ENCODE results near the gene RUFY1.
"Not testable (repeated sequence)": the region's sequence is repeated elsewhere in the genome, so short reads cannot be mapped to it uniquely, and the experiment has no call there.

The RUFY1 gene

DNA sequence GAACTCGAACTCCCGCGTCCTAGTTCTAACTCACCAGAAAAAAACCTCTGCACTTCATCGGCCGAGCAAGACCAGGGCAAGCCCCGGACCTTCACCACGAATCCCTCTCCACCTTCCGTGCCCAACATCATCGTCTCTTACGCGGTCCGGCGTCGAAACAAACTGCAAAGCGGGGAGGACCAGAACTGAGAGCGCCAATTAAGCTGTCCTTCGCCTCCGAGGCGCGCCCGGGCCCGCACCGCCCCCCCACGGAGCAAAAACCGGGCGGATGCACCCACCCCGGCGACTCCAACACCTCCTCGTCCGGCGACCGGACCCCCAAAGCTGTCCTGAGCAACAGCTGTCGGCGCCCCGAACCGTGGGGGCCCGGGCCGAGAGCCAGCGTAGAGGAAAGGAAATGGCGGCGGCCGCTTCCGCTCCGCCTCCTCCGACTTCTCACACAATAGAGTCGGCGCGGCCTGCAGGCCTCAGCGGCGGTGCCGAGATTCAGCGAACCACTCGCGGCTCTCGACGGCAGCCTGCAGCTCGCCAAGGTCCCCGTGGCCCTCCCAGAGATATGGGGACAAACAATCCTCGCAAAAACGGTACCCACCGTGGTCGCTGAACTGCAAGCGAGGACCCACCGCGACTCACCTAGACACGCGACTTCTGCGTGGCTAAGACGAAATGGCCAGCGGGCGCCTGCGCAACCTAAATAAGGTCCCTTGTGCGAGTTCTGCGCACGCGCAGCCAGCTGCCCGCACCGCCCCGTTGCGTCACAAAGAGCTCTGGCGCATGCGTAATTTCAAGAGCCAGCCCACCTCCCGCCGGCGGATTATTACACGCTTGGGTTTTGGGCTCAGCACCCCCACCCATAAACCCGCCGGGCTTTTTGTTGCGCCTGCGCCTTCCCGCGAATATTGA lies 72.9 kb downstream of the RUFY1 start, which contains the start of gene HNRNPH1:
Gene HNRNPH1 (minus strand): TSS at position 669 of the 903 bp plus-strand sequence. CDS start 538 bp downstream, at position 131.
- peak; percentile 100 for DNase-seq (ENCODE audit: low spot score)

DNA sequence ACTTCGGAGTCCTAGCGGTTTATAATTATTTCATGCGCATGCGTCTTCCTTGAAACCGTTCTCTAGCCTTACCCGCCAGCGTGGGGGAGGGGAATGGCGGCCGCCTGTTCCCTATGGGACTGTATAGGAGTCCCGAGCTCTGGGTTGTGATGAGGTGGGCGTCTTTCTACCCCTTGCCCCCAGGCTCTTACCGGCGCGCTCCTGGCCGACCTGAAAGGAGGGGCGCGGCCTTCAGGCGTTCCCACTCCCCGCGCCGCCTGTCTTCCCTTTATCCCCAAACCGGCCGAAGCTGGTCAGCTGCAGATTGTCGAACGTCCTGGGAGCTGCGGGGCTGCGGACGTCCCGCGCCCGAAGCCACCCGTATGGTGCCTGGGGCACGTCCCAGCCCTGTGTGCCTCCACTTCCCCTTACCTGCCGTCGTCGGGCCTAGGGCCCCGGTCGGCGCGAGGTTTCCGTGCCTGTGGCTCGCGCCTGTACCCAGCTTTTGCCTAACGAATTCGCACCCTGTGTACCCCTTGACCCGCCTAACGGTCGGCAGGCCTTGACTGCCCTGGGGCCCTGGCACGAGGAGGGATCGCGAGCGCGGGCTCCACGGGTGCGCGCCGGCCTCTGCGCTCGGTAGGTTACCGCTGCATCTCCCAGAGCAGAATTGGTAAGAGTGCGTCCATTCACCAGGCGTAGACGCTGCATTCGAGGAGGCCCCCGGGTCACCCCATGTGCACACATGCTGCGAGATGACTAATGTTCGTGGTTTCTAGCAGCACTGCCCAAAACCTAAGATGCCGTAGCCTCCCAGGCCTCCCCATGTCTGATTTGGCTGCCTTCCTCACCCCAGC lies 73.8 kb downstream of the RUFY1 start:
- DNase-seq (ENCODE audit: low spot score) = no peak

DNA sequence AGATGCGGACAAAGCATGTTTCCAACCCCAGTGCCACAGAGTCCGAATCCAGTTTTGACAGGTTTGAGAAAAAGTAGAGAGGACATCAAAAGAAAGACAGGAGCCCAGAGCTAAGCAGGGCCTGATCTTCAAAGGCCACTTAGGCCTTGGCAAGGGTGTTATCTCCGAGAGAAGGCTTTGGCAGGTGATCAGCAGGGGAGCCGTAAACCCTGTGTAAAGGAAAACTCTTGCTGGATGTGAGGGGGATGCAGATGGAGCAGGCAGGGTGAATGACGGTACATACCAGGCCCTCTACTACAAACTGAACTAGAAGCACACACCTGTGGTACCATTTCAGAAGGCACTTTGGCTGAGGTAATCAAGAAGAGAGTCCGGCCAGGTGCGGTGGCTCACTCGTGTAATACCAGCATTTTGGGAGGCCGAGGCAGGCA lies 74.5 kb downstream of the RUFY1 start:
- no peak for DNase-seq (ENCODE audit: low spot score)

DNA sequence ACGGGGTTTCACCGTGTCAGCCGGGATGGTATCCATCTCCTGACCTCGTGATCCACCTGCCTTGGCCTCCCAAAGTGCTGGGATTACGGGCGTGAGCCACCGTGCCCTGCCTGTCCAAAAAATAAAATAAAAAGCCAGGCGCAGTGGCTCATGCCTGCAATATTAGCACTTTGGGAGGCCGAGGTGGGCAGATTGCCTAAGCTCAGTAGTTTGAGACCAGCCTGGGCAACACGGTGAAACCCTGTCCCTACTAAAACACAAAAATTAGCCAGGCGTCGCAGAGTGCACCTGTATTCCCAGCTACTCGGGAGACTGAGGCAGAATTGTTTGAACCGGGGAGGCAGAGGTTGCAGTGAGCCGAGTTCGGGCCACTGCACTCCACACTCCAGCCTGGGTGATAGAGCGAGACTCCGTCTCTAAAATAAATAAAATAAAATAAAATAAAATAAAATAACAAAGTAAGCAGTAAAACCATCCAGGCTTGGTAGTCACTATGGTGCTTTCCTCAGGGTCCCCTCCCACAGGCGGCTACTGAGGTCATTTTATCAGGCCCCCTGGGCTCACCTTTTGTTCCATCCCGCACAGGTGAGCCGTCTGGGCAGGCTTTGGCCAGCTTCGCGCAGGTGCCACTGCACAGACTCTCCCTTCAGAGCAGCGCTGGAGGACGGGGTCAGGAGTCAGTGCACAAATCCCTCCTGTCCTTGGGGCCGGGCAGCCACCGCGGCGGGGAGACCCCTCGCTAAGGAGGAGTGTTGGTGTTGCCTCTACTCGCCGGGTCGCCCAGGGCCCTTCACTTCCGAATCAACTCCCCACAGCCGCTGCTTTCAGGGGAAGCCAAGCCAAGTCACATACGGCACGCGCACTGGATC lies 83.4 kb downstream of the RUFY1 start:
- DNase-seq (ENCODE audit: low spot score) = not testable (repeated sequence)

DNA sequence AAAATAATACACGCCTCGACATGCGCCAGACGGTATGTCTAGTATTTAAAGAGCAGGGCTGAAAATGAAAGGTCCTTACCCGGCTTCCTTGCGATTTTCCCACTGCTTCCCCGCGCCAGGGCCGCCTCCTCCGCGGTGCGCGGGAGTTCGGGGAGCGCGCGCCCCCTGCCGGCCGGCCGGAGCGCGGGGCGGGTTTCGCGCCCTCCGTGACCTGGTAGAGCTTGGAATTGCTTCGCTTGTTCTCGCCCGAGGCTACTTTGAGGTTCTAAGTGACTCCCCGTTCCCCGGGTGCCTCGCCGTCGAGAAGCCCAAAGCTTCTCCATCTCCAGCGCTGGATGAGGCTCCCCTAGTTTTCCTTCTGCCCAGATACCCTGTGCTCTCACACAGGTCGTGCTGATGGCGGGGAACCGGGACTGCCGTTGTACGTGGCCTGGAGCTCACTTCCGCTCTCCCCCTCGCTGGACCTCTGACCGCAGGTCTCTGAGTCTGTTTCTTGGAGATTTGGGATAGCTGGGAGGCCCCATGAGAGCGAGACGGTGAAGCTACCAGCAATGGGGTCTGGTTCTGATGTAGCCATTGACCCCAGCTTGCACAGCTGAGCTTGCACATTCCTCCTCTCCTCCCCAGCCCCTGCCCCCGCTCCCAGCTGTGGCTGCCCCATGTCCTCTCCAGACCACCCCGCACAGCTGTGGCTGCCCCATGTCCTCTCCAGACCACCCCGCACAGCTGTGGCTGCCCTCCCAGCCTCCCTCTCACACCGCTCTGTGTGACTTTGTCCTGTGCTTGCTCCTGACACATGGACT lies 84.2 kb downstream of the RUFY1 start:
- DNase-seq (ENCODE audit: low spot score) = not testable (repeated sequence)

DNA sequence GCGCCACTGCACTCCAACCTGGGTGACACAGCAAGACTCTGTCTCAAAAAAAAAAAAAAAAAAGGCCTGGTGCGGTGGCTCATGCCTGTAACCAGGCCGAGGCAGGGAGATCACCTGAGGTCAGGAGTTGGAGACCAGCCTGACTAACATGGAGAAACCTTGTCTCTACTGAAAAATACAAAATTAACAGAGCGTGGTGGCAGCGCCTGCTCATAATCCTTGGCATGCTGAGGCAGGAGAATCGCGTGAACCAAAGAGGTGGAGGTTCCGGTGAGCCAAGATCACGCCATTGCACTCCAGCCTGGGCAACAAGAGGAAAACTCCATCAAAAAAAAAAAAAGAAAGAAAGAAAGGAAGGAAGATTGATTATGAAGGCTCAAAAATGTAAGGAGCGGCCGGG lies 88.9 kb downstream of the RUFY1 start:
- not testable (repeated sequence) for DNase-seq (ENCODE audit: low spot score)

DNA sequence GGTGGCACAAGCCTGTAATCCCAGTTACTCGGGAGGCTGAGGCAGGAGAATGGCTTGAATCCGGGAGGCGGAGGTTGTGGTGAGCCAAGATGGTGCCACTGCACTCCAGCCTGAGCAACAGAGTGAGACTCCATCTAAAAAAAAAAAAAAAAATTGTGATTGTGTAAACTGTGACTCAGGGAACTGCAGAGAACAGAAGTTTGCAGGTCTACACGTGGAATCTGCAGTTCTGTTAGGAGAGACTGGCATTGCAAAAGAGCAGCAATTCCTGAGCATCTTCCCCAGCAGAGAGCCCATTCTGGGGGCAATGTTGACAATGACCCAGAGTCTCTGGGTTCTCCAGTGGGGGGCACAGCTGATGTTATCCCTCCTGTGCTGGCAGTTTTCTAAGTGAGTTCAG lies 91.4 kb downstream of the RUFY1 start:
- not testable (repeated sequence) for DNase-seq (ENCODE audit: low spot score)

DNA sequence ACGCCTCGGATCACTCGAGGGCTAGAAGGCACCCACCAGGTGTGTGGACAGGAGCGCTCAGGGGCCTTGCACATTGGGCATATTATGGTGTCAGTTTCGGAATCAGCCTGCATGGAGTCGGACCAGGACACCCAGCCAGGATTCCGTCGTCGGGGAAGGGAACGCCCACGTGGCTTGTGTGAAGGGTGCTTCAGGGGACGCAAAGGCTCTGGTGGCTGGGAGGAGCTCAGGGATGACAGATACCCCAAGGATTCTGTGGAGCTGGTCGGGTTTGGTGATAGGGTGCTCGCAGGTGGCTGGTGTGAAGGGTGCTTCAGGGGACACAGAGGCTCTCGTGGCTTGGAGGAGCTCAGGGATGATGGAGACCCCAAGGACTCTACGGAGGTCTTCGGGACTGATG lies 92.3 kb downstream of the RUFY1 start:
- not testable (repeated sequence) for DNase-seq (ENCODE audit: low spot score)

DNA sequence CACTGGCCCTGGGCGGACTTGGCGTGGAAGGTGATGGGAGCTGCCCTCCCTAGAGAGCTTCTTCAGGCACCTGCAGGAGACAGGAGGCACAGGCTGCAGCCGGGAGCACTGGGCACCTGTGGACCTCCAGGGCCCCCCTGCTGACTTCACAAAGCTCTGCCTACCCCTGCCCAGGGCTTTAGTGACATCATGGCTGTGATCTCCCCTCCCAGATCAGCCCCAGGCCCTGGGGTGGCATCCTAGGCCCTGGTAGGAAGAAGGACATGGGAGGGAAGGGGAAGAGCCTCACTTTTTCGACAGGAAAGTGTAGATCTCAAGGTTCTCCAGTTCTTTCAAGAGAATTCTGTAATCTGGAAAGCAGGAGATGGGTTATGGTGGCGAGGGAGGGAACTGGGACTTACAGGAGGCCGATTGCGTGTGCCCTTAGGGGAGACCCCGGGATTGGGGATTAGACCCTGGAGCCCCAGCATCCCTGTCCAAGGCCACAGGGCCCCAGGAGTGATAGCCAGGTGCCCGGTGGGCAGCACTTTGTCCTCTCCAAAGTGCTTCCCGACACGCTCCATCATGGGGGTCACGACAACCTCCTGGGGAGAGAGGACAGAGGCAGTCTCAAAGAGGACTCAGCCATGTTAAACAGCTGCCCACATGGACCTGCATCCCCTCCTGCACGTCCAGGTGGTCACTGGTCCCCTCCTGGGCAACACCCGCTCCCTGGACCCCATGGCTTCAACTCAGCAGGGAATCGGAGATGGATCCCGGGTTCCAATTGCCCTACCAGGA lies 93.0 kb downstream of the RUFY1 start:
- not testable (repeated sequence) for DNase-seq (ENCODE audit: low spot score)

DNA sequence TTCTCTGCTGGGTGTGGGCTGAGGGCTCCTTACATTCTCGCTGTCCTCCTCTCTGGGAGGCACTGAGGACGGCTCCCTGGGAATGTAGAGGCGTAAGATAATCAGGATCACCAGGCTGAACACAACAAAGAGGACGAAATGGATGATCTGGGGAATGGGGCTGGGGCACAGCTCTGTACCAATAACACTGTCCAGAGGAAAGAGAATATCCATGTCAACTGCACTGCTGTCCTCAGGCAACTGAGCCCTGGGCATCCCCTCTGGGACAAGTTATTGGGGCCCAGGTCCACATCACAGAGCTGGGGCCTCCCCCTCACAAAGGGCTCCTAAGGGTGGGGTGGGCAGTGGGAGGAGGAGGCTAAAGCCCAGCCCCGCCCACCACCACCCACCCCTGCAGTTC lies 94.4 kb downstream of the RUFY1 start:
- DNase-seq (ENCODE audit: low spot score) = not testable (repeated sequence)

DNA sequence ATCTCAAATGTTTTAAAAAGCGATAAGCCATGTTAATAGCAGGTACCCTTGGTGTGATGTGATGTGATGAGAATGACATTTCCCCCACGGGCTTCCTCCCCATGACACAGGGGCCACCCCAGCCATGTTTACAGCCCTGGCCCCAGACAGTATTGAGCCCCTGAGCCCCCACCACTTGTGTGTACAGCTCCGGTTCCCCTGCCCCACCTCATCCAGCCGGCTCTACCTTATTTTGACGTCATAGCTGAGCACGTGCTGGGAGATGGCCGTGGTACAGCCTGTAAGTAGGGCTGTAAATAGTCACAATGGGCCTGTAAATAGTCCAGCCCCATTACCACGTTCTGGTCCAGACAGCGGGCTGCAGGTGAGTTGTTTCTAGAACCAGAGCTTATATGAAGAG lies 98.1 kb downstream of the RUFY1 start:
- no peak for DNase-seq (ENCODE audit: low spot score)

DNA sequence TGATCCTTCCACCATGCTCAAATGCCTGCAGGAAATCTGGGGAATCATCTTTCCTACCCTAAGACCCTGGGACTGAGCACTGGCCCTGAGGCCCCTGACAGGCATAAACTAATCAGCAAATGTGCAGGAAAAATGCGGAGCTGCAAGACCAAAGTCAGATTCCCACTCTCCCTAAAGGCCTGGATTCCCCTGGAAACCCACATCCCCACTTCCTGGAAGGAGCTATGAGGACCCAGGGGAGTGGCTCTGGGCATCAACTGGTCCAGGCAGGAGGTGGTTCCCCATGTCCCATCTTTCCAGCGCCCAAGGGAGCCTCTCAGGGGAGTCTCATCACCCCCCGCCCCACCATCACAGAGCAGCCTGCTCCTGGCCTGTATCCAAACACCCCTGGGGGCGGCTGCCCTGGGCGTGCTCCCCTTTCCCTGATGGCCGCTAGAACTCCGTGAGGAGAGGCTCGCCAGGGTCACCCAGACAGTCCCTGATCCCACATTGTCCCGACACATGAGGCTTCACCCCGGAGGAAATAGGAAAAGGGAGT lies 98.9 kb downstream of the RUFY1 start:
- DNase-seq (ENCODE audit: low spot score) = not testable (repeated sequence)

DNA sequence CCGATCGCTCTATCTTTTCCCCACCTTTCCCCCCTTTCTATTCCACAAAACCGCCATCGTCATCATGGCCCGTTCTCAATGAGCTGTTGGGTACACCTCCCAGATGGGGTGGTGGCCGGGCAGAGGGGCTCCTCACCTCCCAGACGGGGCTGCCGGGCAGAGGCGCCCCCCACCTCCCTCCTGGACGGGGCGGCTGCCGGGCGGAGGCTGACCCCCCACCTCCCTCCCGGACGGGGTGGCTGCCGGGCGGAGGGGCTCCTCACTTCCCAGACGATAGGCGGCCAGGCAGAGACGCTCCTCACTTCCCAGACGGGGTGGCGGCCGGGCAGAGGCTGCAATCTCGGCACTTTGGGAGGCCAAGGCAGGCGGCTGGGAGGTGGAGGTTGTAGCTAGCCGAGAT lies 99.9 kb downstream of the RUFY1 start:
- DNase-seq (ENCODE audit: low spot score) = not testable (repeated sequence)

DNA sequence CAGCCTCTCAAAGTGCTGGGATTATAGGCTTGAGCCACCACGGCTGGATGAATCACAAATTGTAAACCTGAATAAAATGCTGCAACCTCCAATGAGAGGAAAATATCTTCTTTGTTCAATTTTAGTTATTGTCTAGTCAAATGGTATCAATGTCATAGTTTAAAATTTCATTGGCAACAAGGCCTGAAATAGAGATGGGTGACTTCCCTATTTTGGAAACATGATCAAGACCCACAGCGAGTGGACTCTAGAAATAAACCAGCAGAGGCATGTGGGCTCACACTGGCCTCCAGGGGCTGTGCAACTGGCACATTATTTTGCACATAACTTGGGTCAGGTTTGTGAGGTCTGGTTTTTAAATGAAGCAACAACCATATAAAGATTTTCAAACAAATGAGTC lies 102.8 kb downstream of the RUFY1 start:
- not testable (repeated sequence) for DNase-seq (ENCODE audit: low spot score)

DNA sequence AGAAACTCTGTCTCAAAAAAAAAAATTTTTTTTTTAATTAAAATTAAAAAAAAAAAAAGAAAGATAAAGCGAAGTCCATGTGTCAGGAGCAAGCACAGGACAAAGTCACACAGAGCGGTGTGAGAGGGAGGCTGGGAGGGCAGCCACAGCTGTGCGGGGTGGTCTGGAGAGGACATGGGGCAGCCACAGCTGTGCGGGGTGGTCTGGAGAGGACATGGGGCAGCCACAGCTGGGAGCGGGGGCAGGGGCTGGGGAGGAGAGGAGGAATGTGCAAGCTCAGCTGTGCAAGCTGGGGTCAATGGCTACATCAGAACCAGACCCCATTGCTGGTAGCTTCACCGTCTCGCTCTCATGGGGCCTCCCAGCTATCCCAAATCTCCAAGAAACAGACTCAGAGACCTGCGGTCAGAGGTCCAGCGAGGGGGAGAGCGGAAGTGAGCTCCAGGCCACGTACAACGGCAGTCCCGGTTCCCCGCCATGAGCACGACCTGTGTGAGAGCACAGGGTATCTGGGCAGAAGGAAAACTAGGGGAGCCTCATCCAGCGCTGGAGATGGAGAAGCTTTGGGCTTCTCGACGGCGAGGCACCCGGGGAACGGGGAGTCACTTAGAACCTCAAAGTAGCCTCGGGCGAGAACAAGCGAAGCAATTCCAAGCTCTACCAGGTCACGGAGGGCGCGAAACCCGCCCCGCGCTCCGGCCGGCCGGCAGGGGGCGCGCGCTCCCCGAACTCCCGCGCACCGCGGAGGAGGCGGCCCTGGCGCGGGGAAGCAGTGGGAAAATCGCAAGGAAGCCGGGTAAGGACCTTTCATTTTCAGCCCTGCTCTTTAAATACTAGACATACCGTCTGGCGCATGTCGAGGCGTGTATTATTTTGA lies 107.2 kb downstream of the RUFY1 start:
- DNase-seq (ENCODE audit: low spot score) = not testable (repeated sequence)

DNA sequence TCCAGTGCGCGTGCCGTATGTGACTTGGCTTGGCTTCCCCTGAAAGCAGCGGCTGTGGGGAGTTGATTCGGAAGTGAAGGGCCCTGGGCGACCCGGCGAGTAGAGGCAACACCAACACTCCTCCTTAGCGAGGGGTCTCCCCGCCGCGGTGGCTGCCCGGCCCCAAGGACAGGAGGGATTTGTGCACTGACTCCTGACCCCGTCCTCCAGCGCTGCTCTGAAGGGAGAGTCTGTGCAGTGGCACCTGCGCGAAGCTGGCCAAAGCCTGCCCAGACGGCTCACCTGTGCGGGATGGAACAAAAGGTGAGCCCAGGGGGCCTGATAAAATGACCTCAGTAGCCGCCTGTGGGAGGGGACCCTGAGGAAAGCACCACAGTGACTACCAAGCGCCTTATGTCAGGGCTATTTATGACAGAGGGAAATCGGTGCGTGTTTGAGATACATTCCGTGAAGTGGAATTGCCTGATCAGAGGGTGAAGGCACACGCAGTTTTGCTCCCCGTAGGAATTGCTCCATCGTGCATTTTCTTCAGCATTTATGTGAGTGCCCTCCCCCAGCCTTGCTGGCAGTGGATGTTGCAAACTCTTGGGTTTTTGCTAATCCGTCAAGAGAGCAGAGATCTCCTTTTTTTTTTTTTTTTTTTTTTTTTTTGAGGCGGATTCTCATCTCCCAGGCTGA lies 108.0 kb downstream of the RUFY1 start:
- not testable (repeated sequence) for DNase-seq (ENCODE audit: low spot score)

Data from COLO829 (cell line).